Transverse colon (tissue), 4 donors: ENCODE results near the gene SLC36A3. TPM values are rescaled to one million over a fixed set of nuclear protein-coding genes. Genes with fewer than 3 reads are reported as not detected.
A peak's percentile ranks its signal among the peaks of the same experiment; 100 is the strongest.

Source experiments
- DNase-seq: peaks from one replicate; pipeline ENCODE4 v3.0.0-alpha.2; 2019
- H3K27ac ChIP-seq, 4 donors: fragments of 200-600 bp; sonication (generic); 2 replicates each; pipeline ENCODE4 v1.5.1; 2016 to 2018; ENCODE audit warnings: inconsistent platforms in 4 of 4
- H3K27me3 ChIP-seq: fragments of 200-600 bp; sonication (generic); 2 replicates; pipeline ENCODE4 v1.5.1; 2017; ENCODE audit warnings: inconsistent platforms
- H3K36me3 ChIP-seq, 4 donors: fragments of 200-600 bp; sonication (generic); 2 replicates each; pipeline ENCODE4 v1.5.1; 2017 to 2019; ENCODE audit warnings: inconsistent platforms in 4 of 4
- H3K4me1 ChIP-seq, 4 donors: fragments of 200-600 bp; sonication (generic); 2 replicates each; pipeline ENCODE4 v1.5.1; 2017 to 2020; ENCODE audit warnings: inconsistent platforms in 4 of 4
- H3K4me3 ChIP-seq, 4 donors: fragments of 200-600 bp; sonication (generic); 1 replicate in 1 of 4; 2 replicates in 3 of 4; pipeline versions ENCODE4 v1.5.1 to v1.6.1; 2017 to 2019; ENCODE audit warnings: inconsistent platforms in 4 of 4
- H3K9me3 ChIP-seq, 2 donors: fragments of 200-600 bp; sonication (generic); 2 replicates each; pipeline ENCODE4 v1.5.1; 2017 to 2019; ENCODE audit warnings: inconsistent platforms in 2 of 2
- CTCF ChIP-seq, 5 experiments: fragments of 200-600 bp in 3 of 5; fragments of 450-650 bp in 2 of 5; sonication (generic) in 3 of 5; IDR thresholded peaks; 1 replicate in 2 of 5; 2 replicates in 3 of 5; pipeline ENCODE4 v1.5.1; 2016 to 2017; ENCODE audit warnings: antibody characterized with exemption in 5 of 5, inconsistent platforms in 3 of 5, mild to moderate bottlenecking in 2 of 5, moderate library complexity in 1 of 5
- EP300 ChIP-seq: sonication (generic); formaldehyde crosslinking; IDR thresholded peaks from one replicate; pipeline ENCODE4 v1.6.1; 2017; ENCODE audit warnings: antibody characterized with exemption, low read depth
- POLR2A ChIP-seq: fragments of 450-650 bp; IDR thresholded peaks from one replicate; pipeline ENCODE4 v1.6.1; 2016; ENCODE audit warnings: antibody characterized with exemption, mild to moderate bottlenecking, moderate library complexity
- POLR2AphosphoS5 ChIP-seq, 3 donors: sonication (generic); formaldehyde crosslinking; IDR thresholded peaks; one replicate each; pipeline ENCODE4 v1.6.1; 2016; ENCODE audit warnings: antibody characterized with exemption in 3 of 3
- WGBS, 2 donors: methylation state at CpG; one replicate each; pipeline ENCODE4 v1.1.5; 2018; ENCODE audit warnings: low coverage in 1 of 2; 5-methylcytosine and 5-hydroxymethylcytosine counted together
- in situ Hi-C, 4 donors: fragments of 200-750 bp; cut with MboI; loops; one replicate each; pipeline versions ENCODE4 v1.15.0 to v1.15.1; 2017; ENCODE audit warnings: low sequenced_read_pairs in 3 of 4, low pct_ligation_motif_present in 1 of 4, low pct_unique_long_range_greater_than_20kb in 1 of 4
- intact Hi-C: fragments of 100-400 bp; cut with DNase I; formaldehyde crosslinking; loops from one replicate; pipeline ENCODE4 v1.15.1; 2023; ENCODE audit warnings: low total_unique reads
- total RNA-seq, 4 donors: library from RNA; depleted of rRNA; stranded (reverse); fragments of >200 nt; gene quantifications; one replicate each; pipeline ENCODE4 v1.1.0, GENCODE V29; 2016

Gene SLC36A3
- total RNA-seq, 4 donors from 2014 or later, result not detected

- Histone ChIP-seq H3K4me3 (no peak overlapping the region), H3K27me3 (no peaks in the 10 kb centered on the region), H3K9me3 (no peaks in the 10 kb centered on the region), H3K36me3 (no peaks in the 10 kb centered on the region), H3K27ac (peak overlapping the region; percentile 65 to 86 (median 75)), H3K4me1 (peaks cover 7 to 15% (median 10%) of the 10 kb centered on the region in 4 donors)
- DNase-seq, result peak; percentile 79
- TF ChIP-seq CTCF (IDR thresholded peaks at IDR 0.05), result no peak
- TF ChIP-seq EP300, result no peak
- TF ChIP-seq POLR2AphosphoS5 (IDR thresholded peaks at IDR 0.05), result peak in 2 of 3 donors; percentile 27 to 63
- TF ChIP-seq POLR2A, result no peak
- 35% methylated on average over 17 of the region's 17 CpGs; no CpG with 5 or more reads in 1 of the 2 donors for WGBS, 2 donors
- intact Hi-C loops, result loop anchor here (5.0 kb wide), 1 partner anchor 107 kb away; no protein-coding TSS in a partner anchor
- in situ Hi-C loops, result loop anchor here in 1 of 4 donors (5.0 kb wide), 1 partner anchor 102 kb away; no protein-coding TSS in a partner anchor
Observed at GRCh38 chr5:151234476-151235238, 68.9 kb downstream of the SLC36A3 start.

- in situ Hi-C loops, result loop anchor here in 1 of 4 donors (5.0 kb wide), 1 partner anchor 101 kb away; no protein-coding TSS in a partner anchor
- WGBS, 2 donors, result 83 to 84% methylated on average over 5 to 8 of the region's 8 CpGs
- Histone ChIP-seq H3K36me3 (no peaks in the 10 kb centered on the region), H3K27ac (peak overlapping the region; percentile 65 to 86 (median 75)), H3K4me1 (peaks cover 7 to 15% (median 10%) of the 10 kb centered on the region in 4 donors), H3K9me3 (no peaks in the 10 kb centered on the region), H3K4me3 (no peak overlapping the region), H3K27me3 (no peaks in the 10 kb centered on the region)
- intact Hi-C loops, result no loop called here
- DNase-seq, result peak; percentile 30
- no peak for TF ChIP-seq POLR2AphosphoS5 (IDR thresholded peaks at IDR 0.05)
- TF ChIP-seq POLR2A, result no peak
- TF ChIP-seq EP300, result no peak
- no peak for TF ChIP-seq CTCF (IDR thresholded peaks at IDR 0.05)
Observed at GRCh38 chr5:151233616-151234085, 69.9 kb downstream of the SLC36A3 start.

GRCh38 chr5:151231359-151231758, 72.2 kb downstream of the SLC36A3 start:
- Histone ChIP-seq H3K9me3 (no peaks in the 10 kb centered on the region), H3K27me3 (no peaks in the 10 kb centered on the region), H3K36me3 (no peaks in the 10 kb centered on the region), H3K4me1 (peaks cover 7 to 11% (median 10%) of the 10 kb centered on the region in 4 donors), H3K27ac (no peak overlapping the region), H3K4me3 (no peak overlapping the region)
- intact Hi-C loops (no loop called here), in situ Hi-C loops (loop anchor here in 1 of 4 donors (5.0 kb wide), 1 partner anchor 99 kb away; no protein-coding TSS in a partner anchor)
- TF ChIP-seq POLR2A (no peak), EP300 (no peak), POLR2AphosphoS5 (IDR thresholded peaks at IDR 0.05) (no peak), CTCF (IDR thresholded peaks at IDR 0.05) (no peak)
- no peak for DNase-seq

- in situ Hi-C loops, result loop anchor here in 1 of 4 donors (5.0 kb wide), 1 partner anchor 98 kb away; no protein-coding TSS in a partner anchor
- 40 to 71% methylated on average over 2 to 6 of the region's 6 CpGs for WGBS, 2 donors
- Histone ChIP-seq H3K27ac (no peak overlapping the region), H3K4me3 (no peak overlapping the region), H3K4me1 (peaks cover 6 to 8% (median 7%) of the 10 kb centered on the region in 4 donors), H3K27me3 (no peaks in the 10 kb centered on the region), H3K9me3 (no peaks in the 10 kb centered on the region), H3K36me3 (no peaks in the 10 kb centered on the region)
- no peak for DNase-seq
- intact Hi-C loops, result no loop called here
- TF ChIP-seq POLR2A (no peak), CTCF (IDR thresholded peaks at IDR 0.05) (no peak), EP300 (no peak), POLR2AphosphoS5 (IDR thresholded peaks at IDR 0.05) (no peak)
Observed at GRCh38 chr5:151230048-151230680, 73.4 kb downstream of the SLC36A3 start.
